Sigmoid colon (tissue), 7 donors: ENCODE results near the gene ALDH3B2. TPM values are rescaled to one million over a fixed set of nuclear protein-coding genes. Genes with fewer than 3 reads are reported as not detected.
A peak's percentile ranks its signal among the peaks of the same experiment; 100 is the strongest.
"Not testable (repeated sequence)": the region's sequence is repeated elsewhere in the genome, so short reads cannot be mapped to it uniquely, and the experiment has no call there.

Experiments
- DNase-seq: peaks from one replicate; pipeline ENCODE4 v3.0.0-alpha.2; 2019
- H3K27ac ChIP-seq, 4 donors: fragments of 200-600 bp; sonication (generic); one replicate each; pipeline ENCODE4 v1.5.1; 2016 to 2019; ENCODE audit warnings: mild to moderate bottlenecking in 1 of 4
- H3K27me3 ChIP-seq, 3 donors: fragments of 200-600 bp; sonication (generic); one replicate each; pipeline ENCODE4 v1.5.1; 2019; ENCODE audit warnings: mild to moderate bottlenecking in 1 of 3
- H3K36me3 ChIP-seq, 4 donors: fragments of 200-600 bp; sonication (generic); one replicate each; pipeline ENCODE4 v1.5.1; 2016 to 2019
- H3K4me1 ChIP-seq, 4 donors: fragments of 200-600 bp; sonication (generic); one replicate each; pipeline ENCODE4 v1.5.1; 2017 to 2019
- H3K4me3 ChIP-seq, 4 donors: fragments of 200-600 bp; sonication (generic); one replicate each; pipeline ENCODE4 v1.5.1; 2017 to 2019; ENCODE audit warnings: mild to moderate bottlenecking in 2 of 4, moderate library complexity in 1 of 4
- H3K9me3 ChIP-seq, 4 donors: fragments of 200-600 bp in 3 of 4; sonication (generic) in 3 of 4; one replicate each; pipeline versions ENCODE4 v1.5.1 to v1.6.1; 2013 to 2019
- EP300 ChIP-seq, 4 donors: sonication (generic); formaldehyde crosslinking; IDR thresholded peaks; one replicate each; pipeline ENCODE4 v1.6.1; 2017; ENCODE audit warnings: antibody characterized with exemption in 4 of 4
- POLR2A ChIP-seq, 2 donors: fragments of 450-650 bp; IDR thresholded peaks; one replicate each; pipeline ENCODE4 v1.6.1; 2016; ENCODE audit warnings: antibody characterized with exemption in 2 of 2, mild to moderate bottlenecking in 2 of 2, moderate library complexity in 2 of 2
- POLR2AphosphoS5 ChIP-seq, 4 donors: sonication (generic); formaldehyde crosslinking; IDR thresholded peaks; one replicate each; pipeline ENCODE4 v1.6.1; 2017; ENCODE audit warnings: antibody characterized with exemption in 4 of 4
- WGBS, 2 donors: extraction: QIAGEN DNeasy Blood & Tissue Kit; methylation state at CpG; one replicate each; pipeline ENCODE4 v1.1.7; 2013; 5-methylcytosine and 5-hydroxymethylcytosine counted together
- intact Hi-C: fragments of 100-400 bp; cut with DNase I; formaldehyde crosslinking; loops from one replicate; pipeline ENCODE4 v1.15.1; 2023
- polyA plus RNA-seq, 3 donors: library from polyadenylated mRNA; stranded (reverse); fragments of 200-250 nt; gene quantifications; one replicate each; pipeline ENCODE4 v1.2.3, GENCODE V29; 2013
- total RNA-seq, 4 donors: library from RNA; depleted of rRNA; stranded (reverse); fragments of >200 nt; gene quantifications; one replicate each; pipeline ENCODE4 v1.1.0, GENCODE V29; 2016
- TF ChIP-seq, protein P1 (sequence below), 4 experiments: fragments of 450-650 bp in 3 of 4; fragments of 200-600 bp in 1 of 4; IDR thresholded peaks; one replicate each; pipeline ENCODE4 v1.5.1; 2016 to 2019; ENCODE audit warnings: antibody characterized with exemption in 4 of 4, mild to moderate bottlenecking in 3 of 4, moderate library complexity in 2 of 4
- donor health status: healthy with polysubstance abuse.
- donor health status: Bipolar disorder and iron deficiency.
- donor health status: healthy.

ALDH3B2 gene, protein sequence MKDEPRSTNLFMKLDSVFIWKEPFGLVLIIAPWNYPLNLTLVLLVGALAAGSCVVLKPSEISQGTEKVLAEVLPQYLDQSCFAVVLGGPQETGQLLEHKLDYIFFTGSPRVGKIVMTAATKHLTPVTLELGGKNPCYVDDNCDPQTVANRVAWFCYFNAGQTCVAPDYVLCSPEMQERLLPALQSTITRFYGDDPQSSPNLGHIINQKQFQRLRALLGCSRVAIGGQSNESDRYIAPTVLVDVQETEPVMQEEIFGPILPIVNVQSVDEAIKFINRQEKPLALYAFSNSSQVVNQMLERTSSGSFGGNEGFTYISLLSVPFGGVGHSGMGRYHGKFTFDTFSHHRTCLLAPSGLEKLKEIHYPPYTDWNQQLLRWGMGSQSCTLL
- total RNA-seq = not detected
- polyA plus RNA-seq = under 1 TPM in 1 of 3 donors, not detected in 2; 0.38 TPM

GRCh38 chr11:67674442-67674871, at the start of gene ALDH3B2:
Gene ALDH3B2, minus strand, starts transcription at chr11:67674623. Its CDS starts 7,688 bp downstream, at chr11:67666935.
- H3K36me3 ChIP-seq = no peaks in the 10 kb centered on the region
- H3K4me1 ChIP-seq = no peaks in the 10 kb centered on the region
- H3K27me3 ChIP-seq = peaks cover 0 to 8% (median 0%) of the 10 kb centered on the region in 3 donors
- H3K4me3 ChIP-seq = no peak within 1 kb of the TSS
- no peaks in the 10 kb centered on the region for H3K9me3 ChIP-seq
- H3K27ac ChIP-seq = no peak within 1 kb of the TSS
- no peak for DNase-seq
- intact Hi-C loops = no loop called here
- 19 to 69% methylated on average over 8 of the region's 8 CpGs for WGBS, 2 donors
- no peak for TF ChIP-seq EP300 (IDR thresholded peaks at IDR 0.05)
- TF ChIP-seq, protein P1, sequence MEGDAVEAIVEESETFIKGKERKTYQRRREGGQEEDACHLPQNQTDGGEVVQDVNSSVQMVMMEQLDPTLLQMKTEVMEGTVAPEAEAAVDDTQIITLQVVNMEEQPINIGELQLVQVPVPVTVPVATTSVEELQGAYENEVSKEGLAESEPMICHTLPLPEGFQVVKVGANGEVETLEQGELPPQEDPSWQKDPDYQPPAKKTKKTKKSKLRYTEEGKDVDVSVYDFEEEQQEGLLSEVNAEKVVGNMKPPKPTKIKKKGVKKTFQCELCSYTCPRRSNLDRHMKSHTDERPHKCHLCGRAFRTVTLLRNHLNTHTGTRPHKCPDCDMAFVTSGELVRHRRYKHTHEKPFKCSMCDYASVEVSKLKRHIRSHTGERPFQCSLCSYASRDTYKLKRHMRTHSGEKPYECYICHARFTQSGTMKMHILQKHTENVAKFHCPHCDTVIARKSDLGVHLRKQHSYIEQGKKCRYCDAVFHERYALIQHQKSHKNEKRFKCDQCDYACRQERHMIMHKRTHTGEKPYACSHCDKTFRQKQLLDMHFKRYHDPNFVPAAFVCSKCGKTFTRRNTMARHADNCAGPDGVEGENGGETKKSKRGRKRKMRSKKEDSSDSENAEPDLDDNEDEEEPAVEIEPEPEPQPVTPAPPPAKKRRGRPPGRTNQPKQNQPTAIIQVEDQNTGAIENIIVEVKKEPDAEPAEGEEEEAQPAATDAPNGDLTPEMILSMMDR (IDR thresholded peaks at IDR 0.05) = no peak
- no peak for TF ChIP-seq POLR2A (IDR thresholded peaks at IDR 0.05)
- TF ChIP-seq POLR2AphosphoS5 (IDR thresholded peaks at IDR 0.05) = no peak

- H3K4me3 ChIP-seq, H3K4me1 ChIP-seq, DNase-seq, intact Hi-C loops, H3K36me3 ChIP-seq, H3K9me3 ChIP-seq, H3K27me3 ChIP-seq, H3K27ac ChIP-seq: not testable (repeated sequence)
- WGBS, 2 donors = 87 to 93% methylated on average over 9 of the region's 9 CpGs
Observed at GRCh38 chr11:67723036-67723435, 48.6 kb upstream of the ALDH3B2 start.

- intact Hi-C loops, H3K4me1 ChIP-seq: not testable (repeated sequence)
Observed at GRCh38 chr11:67716226-67716625, 41.8 kb upstream of the ALDH3B2 start.

DNA sequence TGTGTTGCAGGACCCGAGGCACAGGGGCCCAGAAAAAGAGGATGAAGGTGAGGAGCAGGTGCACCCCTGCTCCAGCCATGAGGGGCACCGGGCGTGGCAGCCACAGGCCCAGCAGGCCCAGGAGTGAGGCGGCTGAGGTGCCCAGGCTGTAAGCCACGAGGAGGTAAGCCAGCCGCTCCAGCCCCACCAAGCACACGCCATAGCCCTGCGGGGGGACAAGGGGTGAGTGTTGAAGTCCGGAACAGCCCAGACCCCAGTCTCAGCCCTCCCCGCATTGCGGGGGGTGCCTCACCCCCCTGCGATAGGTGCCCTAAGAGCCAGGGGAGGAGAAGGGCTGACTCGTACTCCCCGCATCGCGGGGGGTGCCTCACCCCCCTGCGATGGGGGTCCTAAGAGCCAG, 41.4 kb upstream of the ALDH3B2 start:
- H3K27ac ChIP-seq, H3K4me3 ChIP-seq, H3K36me3 ChIP-seq, DNase-seq, intact Hi-C loops, H3K4me1 ChIP-seq, H3K9me3 ChIP-seq: not testable (repeated sequence)
- 77 to 86% methylated on average over 17 of the region's 17 CpGs for WGBS, 2 donors
- H3K27me3 ChIP-seq = peaks cover 6 to 10% (median 7%) of the 10 kb centered on the region in 3 donors

More at GRCh38 chr11:67716226-67716625, 41.8 kb upstream of the ALDH3B2 start:
- H3K4me3 ChIP-seq, H3K27me3 ChIP-seq, DNase-seq, H3K27ac ChIP-seq, H3K9me3 ChIP-seq, H3K36me3 ChIP-seq: not testable (repeated sequence)
- 73 to 81% methylated on average over 7 of the region's 7 CpGs for WGBS, 2 donors

DNA sequence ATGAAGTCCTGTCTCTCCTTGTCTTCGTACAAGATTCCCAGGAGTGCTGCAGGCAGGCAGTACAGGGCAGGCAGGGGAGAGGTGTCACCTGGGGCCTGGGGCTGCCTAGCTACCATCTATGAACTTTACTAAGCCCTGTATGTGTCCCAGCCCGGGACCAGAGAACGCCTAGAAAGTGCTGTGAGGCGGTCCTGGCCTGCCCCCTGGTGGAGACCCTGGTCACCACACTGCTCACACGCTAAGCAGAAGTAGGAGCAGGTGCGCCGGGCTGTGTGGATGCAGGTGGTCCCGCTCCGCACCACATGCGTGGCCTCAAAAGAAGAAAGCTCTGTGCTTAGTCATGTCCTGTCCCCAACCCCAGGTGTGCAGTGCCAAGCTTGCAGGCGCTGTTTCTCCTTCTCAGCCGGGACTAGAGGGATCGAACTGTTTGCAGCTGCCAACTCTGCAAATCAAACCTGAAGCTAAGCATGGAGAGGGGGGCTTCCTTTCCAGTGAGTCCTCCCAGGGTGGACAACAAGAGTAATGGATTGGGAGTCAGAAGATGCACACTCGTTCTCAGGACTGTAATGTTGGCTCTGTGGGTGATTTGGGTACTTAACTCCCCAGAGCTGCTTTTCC, 39.6 kb upstream of the ALDH3B2 start:
- TF ChIP-seq, protein P1 (IDR thresholded peaks at IDR 0.05) = peak in 2 of 4 experiments; percentile 18 to 28
- intact Hi-C loops, H3K9me3 ChIP-seq, H3K4me1 ChIP-seq, DNase-seq, H3K36me3 ChIP-seq, H3K4me3 ChIP-seq, H3K27ac ChIP-seq: not testable (repeated sequence)
- H3K27me3 ChIP-seq = peaks cover 6 to 10% (median 7%) of the 10 kb centered on the region in 3 donors
- WGBS, 2 donors = 8 to 9% methylated on average over 8 of the region's 14 CpGs

- H3K36me3 ChIP-seq, DNase-seq, intact Hi-C loops, H3K4me1 ChIP-seq, H3K9me3 ChIP-seq, H3K27ac ChIP-seq: not testable (repeated sequence)
- Histone ChIP-seq H3K4me3 (peak overlapping the region in 2 of 4 donors; percentile 23 to 25), H3K27me3 (peaks cover 6 to 10% (median 7%) of the 10 kb centered on the region in 3 donors)
- WGBS, 2 donors = 7 to 16% methylated on average over 46 of the region's 46 CpGs
Observed at GRCh38 chr11:67711676-67712075, 37.3 kb upstream of the ALDH3B2 start.

DNA sequence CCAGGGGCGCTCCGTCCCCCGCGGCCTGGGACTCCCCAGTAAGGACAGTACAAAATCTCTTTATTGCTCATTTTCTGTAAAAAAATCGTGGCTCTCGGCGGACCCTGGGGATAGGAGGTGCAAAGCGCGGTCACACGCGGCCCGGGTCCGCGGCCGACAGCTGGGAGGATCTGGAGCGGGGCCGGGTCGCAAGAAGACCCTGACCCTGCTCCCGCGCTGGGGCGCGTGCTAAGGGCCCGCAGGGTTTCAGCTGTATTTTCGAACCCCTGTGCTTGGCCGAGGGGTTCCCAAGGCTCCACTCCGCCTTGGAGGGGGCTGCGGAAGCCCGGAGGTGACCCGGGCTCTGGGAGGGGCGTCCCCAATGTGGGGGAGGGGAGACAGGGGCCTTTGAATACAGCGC, 36.8 kb upstream of the ALDH3B2 start:
- H3K4me1 ChIP-seq, H3K9me3 ChIP-seq, intact Hi-C loops, H3K27ac ChIP-seq, H3K36me3 ChIP-seq, DNase-seq: not testable (repeated sequence)
- Histone ChIP-seq H3K27me3 (peaks cover 6 to 10% (median 7%) of the 10 kb centered on the region in 3 donors), H3K4me3 (peak overlapping the region in 2 of 4 donors; percentile 23 to 25)
- 1 to 5% methylated on average over 27 to 31 of the region's 31 CpGs for WGBS, 2 donors

DNA sequence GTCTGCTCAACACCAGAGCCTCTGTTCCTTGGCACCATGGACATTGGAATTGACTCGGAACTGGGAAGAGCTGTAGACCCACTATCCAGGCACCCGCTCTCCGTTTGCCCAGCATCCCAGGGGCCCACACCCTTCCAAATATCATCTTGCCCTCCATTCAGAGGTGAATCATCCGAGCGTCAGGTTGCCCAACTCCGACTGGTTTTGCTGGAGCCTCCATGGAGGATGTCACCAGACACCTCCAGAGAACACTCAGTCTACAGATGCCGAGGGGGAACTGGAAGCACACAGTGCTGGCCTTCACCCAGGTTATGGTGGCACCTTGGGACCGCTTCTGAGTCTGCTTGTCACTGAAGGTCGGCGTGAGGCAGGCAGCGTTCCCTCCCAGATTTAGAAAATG, 35.4 kb upstream of the ALDH3B2 start:
- DNase-seq, H3K4me1 ChIP-seq, H3K4me3 ChIP-seq, H3K36me3 ChIP-seq, H3K9me3 ChIP-seq, H3K27ac ChIP-seq: not testable (repeated sequence)
- peaks cover 6 to 10% (median 7%) of the 10 kb centered on the region in 3 donors for H3K27me3 ChIP-seq
- intact Hi-C loops = loop anchor here (10.0 kb wide), 1 partner anchor 55 kb away; the partner anchor contains the start of gene ACY3
- WGBS, 2 donors = 81 to 95% methylated on average over 11 of the region's 11 CpGs
